Measurements from ENCODE around the gene GRAMD1A. TPM values are rescaled to one million over a fixed set of nuclear protein-coding genes. Genes with fewer than 3 reads are reported as not detected.

GRAMD1A gene
- total RNA-seq, 1 experiment from 2014 or later = 125 TPM

DNA sequence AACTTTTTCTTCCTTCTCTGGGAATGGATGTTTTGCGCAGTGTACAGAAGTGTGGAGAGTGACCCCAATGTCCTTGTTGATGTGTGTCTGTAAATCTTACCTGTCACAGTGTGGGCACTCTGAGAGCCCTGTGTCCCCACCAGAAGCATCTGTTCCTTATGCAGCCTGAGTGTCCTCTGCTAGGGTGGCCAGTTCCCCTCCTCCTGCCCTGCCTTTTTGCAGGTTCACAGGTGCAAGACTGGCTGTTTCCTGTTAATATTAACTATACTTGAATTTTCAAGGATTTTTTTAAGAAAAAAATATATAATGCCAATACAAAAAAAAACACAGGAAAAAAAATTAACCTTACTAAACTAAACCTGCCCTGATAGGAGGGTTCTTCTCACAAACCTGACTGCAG lies 12.0 kb upstream of the GRAMD1A start:
- no peak overlapping the region for H3K14ac ChIP-seq (ENCODE audit: insufficient read depth, low read length)
- H3K4me1 ChIP-seq (ENCODE audit: insufficient read depth, low read length) = peaks cover 5% of the 10 kb centered on the region; the same call in 1 of the 2 replicates
- no CpG with 5 or more reads among the region's 1 CpG for WGBS (ENCODE audit: extremely low coverage, insufficient read length, low lambda C conversion rate)

More for the DNA sequence above, 12.0 kb upstream of the GRAMD1A start:
- H3K79me1 ChIP-seq (ENCODE audit: insufficient read depth, low read depth, low read length, poor library complexity, severe bottlenecking) = no peaks in the 10 kb centered on the region
- H3K4ac ChIP-seq (ENCODE audit: low read depth, low read length) = no peak overlapping the region
- H4K91ac ChIP-seq (ENCODE audit: insufficient read length, low read depth, low read length) = no peak overlapping the region
- H3K9ac ChIP-seq (ENCODE audit: extremely low read depth, insufficient read length, low read length) = no peak overlapping the region
- no peak overlapping the region for H2BK12ac ChIP-seq (ENCODE audit: insufficient read length, low read depth, low read length)
- no peak overlapping the region for H2BK20ac ChIP-seq (ENCODE audit: low read depth, low read length, poor library complexity, severe bottlenecking)
- H3T11ph ChIP-seq (ENCODE audit: low read length) = no peak overlapping the region
- Mint-ChIP-seq H3K27ac (no peak overlapping the region), H3K4me3 (no peak overlapping the region), H3K9me3 (peaks cover 4 to 10% of the 10 kb centered on the region in 2 experiments; a peak in 4 of 5 replicates), H3K4me1 (peaks cover 9% of the 10 kb centered on the region in 2 experiments), H3K27me3 (ENCODE audit: low read depth) (no peaks in the 10 kb centered on the region; the same call in 1 of the 2 replicates), H3K36me3 (ENCODE audit: insufficient read depth in 1 of 3, low read depth in 3 of 3) (peaks cover 0 to 5% (median 0%) of the 10 kb centered on the region in 3 experiments; a peak in 3 of 7 replicates)
- no peak overlapping the region for H2BK5ac ChIP-seq (ENCODE audit: insufficient read length, low read length)
- H3K4me2 ChIP-seq (ENCODE audit: insufficient read depth, insufficient read length, low read length) = no peak overlapping the region
- H3K56ac ChIP-seq (ENCODE audit: insufficient read length, low read depth, low read length) = no peak overlapping the region
- DNase-seq = no peak
- H3K23ac ChIP-seq (ENCODE audit: insufficient read length, low read depth, low read length) = no peak overlapping the region
- H3K23me2 ChIP-seq (ENCODE audit: insufficient read length, low read depth, low read length, poor library complexity, severe bottlenecking) = no peaks in the 10 kb centered on the region
- no peaks in the 10 kb centered on the region for H3K27me3 ChIP-seq (ENCODE audit: insufficient read depth, low read length)
- H3K79me2 ChIP-seq (ENCODE audit: insufficient read depth, low read length) = no peaks in the 10 kb centered on the region
- no peak overlapping the region for H2AK5ac ChIP-seq (ENCODE audit: insufficient read length, low read length)
- H3K18ac ChIP-seq (ENCODE audit: insufficient read length, low read depth, low read length) = no peak overlapping the region
- H3K27ac ChIP-seq (ENCODE audit: insufficient read length, low read depth, low read length) = no peak overlapping the region
- no peaks in the 10 kb centered on the region for H4K20me1 ChIP-seq (ENCODE audit: control insufficient read depth, insufficient read depth, insufficient read length)
- H3K9me3 ChIP-seq (ENCODE audit: control insufficient read depth, low read depth, low read length) = no peaks in the 10 kb centered on the region
- no peak overlapping the region for H4K8ac ChIP-seq (replicated peaks; ENCODE audit: insufficient read length, low read depth, low read length)
- no peak overlapping the region for H4K5ac ChIP-seq (ENCODE audit: insufficient read length, low read depth, low read length)
- H2AFZ ChIP-seq (ENCODE audit: low read length) = no peak overlapping the region
- H2BK120ac ChIP-seq (ENCODE audit: low read depth, low read length, poor library complexity, severe bottlenecking) = no peak overlapping the region
- no peak for TF ChIP-seq CTCF (conservative IDR thresholded peaks at IDR 0.05)
- no peak overlapping the region for H2BK15ac ChIP-seq (ENCODE audit: low read depth, low read length)
